Gastroesophageal sphincter (tissue), 3 donors: ENCODE data around the gene CXCR3.

Experiments used
- EP300 ChIP-seq: sonication (generic); formaldehyde crosslinking; IDR thresholded peaks from one replicate; pipeline ENCODE4 v1.6.1; 2017; ENCODE audit warnings: antibody characterized with exemption, mild to moderate bottlenecking
- POLR2A ChIP-seq, 2 donors: fragments of 450-650 bp; IDR thresholded peaks; one replicate each; pipeline ENCODE4 v1.6.1; 2017; ENCODE audit warnings: antibody characterized with exemption in 2 of 2, mild to moderate bottlenecking in 2 of 2, moderate library complexity in 1 of 2
- POLR2AphosphoS5 ChIP-seq: sonication (generic); formaldehyde crosslinking; IDR thresholded peaks from one replicate; pipeline ENCODE4 v1.6.1; 2017; ENCODE audit warnings: antibody characterized with exemption
- TF ChIP-seq, protein P1 (sequence below), 4 experiments: fragments of 200-600 bp in 2 of 4; fragments of 450-650 bp in 2 of 4; sonication (generic) in 1 of 4; IDR thresholded peaks; one replicate each; pipeline ENCODE4 v1.5.1; 2017 to 2019; ENCODE audit warnings: antibody characterized with exemption in 4 of 4, mild to moderate bottlenecking in 2 of 4, moderate library complexity in 2 of 4

GRCh38 chrX:71617742-71618141 lies 569 bp downstream of the CXCR3 start:
- TF ChIP-seq EP300 (no peak), POLR2AphosphoS5 (no peak), POLR2A (IDR thresholded peaks at IDR 0.05) (no peak)
- TF ChIP-seq, protein P1, sequence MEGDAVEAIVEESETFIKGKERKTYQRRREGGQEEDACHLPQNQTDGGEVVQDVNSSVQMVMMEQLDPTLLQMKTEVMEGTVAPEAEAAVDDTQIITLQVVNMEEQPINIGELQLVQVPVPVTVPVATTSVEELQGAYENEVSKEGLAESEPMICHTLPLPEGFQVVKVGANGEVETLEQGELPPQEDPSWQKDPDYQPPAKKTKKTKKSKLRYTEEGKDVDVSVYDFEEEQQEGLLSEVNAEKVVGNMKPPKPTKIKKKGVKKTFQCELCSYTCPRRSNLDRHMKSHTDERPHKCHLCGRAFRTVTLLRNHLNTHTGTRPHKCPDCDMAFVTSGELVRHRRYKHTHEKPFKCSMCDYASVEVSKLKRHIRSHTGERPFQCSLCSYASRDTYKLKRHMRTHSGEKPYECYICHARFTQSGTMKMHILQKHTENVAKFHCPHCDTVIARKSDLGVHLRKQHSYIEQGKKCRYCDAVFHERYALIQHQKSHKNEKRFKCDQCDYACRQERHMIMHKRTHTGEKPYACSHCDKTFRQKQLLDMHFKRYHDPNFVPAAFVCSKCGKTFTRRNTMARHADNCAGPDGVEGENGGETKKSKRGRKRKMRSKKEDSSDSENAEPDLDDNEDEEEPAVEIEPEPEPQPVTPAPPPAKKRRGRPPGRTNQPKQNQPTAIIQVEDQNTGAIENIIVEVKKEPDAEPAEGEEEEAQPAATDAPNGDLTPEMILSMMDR (IDR thresholded peaks at IDR 0.05), result no peak
